ENCODE results near the gene FYB1. TPM values are rescaled to one million over a fixed set of nuclear protein-coding genes. Genes with fewer than 3 reads are reported as not detected.

Gene FYB1
- polyA plus RNA-seq, 4 donors: 3.7 to 4.8 (median 4.4) TPM

DNA sequence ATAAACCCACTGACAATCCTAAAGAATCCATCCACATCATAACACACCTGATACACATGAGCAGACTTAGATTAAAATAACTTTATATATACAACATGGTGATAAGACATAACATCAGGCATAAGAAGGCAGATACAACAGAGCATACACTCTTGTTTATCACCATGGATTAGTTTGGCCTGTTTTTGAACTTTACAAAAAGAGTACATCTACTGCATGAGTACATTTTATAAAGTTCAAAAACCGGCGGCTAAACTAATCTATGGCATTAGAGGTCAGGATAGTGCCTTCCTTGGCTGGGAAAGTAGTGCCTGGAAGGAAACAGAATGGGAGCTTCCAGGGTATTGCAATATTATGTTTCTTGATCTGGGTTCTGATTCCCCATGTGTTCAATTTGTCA lies 160.3 kb downstream of the FYB1 start:
- no peak for DNase-seq (ENCODE audit: low read depth in 4 of 4, low spot score in 3 of 4)

GRCh38 chr5:39058178-39058921 lies 161.0 kb downstream of the FYB1 start:
- no peak for DNase-seq (ENCODE audit: low read depth in 4 of 4, low spot score in 3 of 4)

DNA sequence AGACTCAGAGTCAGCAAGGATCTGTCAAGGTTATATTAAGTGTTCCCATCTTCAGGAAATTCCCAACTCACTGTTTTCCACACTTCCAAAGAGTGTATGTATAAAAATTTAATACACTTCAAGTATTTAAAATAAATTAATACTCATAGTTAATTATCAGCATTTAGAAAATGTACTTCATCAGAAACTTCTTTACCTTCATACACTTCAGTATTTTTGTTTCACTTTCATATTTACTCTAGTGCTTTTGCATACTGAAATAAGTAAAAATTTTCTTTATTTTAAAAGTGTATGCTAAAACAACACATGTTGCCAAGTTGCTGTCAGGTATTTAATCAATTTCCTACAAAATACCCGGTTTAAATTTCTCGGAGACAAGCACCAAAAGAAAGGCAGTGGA lies 161.6 kb downstream of the FYB1 start:
- DNase-seq (ENCODE audit: low read depth in 4 of 4, low spot score in 3 of 4): no peak

DNA sequence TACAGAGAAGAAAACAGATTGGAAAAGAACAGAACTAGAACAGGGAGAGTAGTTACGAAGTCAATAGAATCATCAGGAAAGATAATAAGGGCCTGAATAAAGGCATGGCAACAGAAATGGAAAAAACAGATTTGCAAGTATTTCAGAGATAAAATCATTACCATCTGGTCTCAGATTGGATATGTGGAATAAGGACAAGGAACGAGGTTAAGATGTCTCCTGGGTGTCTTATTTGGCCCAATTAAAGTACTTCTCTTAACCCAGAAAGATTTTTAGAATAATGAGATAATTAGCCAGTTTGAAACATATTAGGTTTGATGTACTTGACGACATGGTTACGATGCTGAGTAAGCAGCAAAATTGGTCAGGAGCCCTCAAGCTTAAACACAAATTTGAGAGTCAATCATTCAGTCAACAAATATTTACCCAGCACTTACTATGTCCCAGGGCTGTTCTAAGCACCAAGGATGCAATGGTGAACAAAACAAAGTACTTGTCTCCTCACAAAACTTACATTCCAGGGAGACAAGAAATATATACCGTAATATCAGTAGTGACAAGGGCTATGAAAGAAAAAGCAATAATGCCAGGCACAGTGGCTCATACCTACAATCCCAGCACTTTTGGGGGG lies 163.5 kb downstream of the FYB1 start:
- DNase-seq (ENCODE audit: low read depth in 4 of 4, low spot score in 3 of 4): no peak

Other genes with a start within 250 kb of the FYB1 start
- 10 to 100 TPM; 18.1 to 28.6 (median 25.6) TPM for gene RICTOR, start 145.2 kb downstream of the FYB1 start, polyA plus RNA-seq (ENCODE audit: insufficient read length in 4 of 4)
- under 1 TPM; 0.07 to 0.37 (median 0.30) TPM for gene C9, start 144.9 kb upstream of the FYB1 start, polyA plus RNA-seq (ENCODE audit: insufficient read length in 4 of 4)
- gene DAB2, start 205.4 kb upstream of the FYB1 start, polyA plus RNA-seq (ENCODE audit: insufficient read length in 4 of 4): 100 to 1,000 TPM; 125 to 212 (median 182) TPM

Measured in left renal pelvis (tissue), 4 donors.